ENCODE measurements around the gene SLC12A2. TPM values are rescaled to one million over a fixed set of nuclear protein-coding genes. Genes with fewer than 3 reads are reported as not detected.

The SLC12A2 gene
- total and polyA plus RNA-seq, 8 donors = 2.1 to 67.4 (median 10.1) TPM

- TF ChIP-seq, protein P1, sequence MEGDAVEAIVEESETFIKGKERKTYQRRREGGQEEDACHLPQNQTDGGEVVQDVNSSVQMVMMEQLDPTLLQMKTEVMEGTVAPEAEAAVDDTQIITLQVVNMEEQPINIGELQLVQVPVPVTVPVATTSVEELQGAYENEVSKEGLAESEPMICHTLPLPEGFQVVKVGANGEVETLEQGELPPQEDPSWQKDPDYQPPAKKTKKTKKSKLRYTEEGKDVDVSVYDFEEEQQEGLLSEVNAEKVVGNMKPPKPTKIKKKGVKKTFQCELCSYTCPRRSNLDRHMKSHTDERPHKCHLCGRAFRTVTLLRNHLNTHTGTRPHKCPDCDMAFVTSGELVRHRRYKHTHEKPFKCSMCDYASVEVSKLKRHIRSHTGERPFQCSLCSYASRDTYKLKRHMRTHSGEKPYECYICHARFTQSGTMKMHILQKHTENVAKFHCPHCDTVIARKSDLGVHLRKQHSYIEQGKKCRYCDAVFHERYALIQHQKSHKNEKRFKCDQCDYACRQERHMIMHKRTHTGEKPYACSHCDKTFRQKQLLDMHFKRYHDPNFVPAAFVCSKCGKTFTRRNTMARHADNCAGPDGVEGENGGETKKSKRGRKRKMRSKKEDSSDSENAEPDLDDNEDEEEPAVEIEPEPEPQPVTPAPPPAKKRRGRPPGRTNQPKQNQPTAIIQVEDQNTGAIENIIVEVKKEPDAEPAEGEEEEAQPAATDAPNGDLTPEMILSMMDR (IDR thresholded peaks at IDR 0.05) = no peak
- no peak for FAIRE-seq
- intact Hi-C loops (cut with DNase I) = no loop called here
- no peaks in the 10 kb centered on the region for H3K4me1 ChIP-seq
- no peaks in the 10 kb centered on the region for H3K36me3 ChIP-seq
- WGBS, 2 donors = 90 to 93% methylated on average over 4 of the region's 4 CpGs
- no peak for ATAC-seq
- no peak overlapping the region for H3K27ac ChIP-seq
- H3K27me3 ChIP-seq = no peaks in the 10 kb centered on the region
- peaks cover 0 to 11% (median 0%) of the 10 kb centered on the region in 4 donors for H3K9me3 ChIP-seq
- H3K4me3 ChIP-seq = no peak overlapping the region
- DNase-seq = no peak
These were observed 9.8 kb downstream of the SLC12A2 start for GRCh38 chr5:128093368-128093767.

- H3K4me1 ChIP-seq = no peaks in the 10 kb centered on the region
These were observed 13.7 kb downstream of the SLC12A2 start for GRCh38 chr5:128097224-128097623.

DNA sequence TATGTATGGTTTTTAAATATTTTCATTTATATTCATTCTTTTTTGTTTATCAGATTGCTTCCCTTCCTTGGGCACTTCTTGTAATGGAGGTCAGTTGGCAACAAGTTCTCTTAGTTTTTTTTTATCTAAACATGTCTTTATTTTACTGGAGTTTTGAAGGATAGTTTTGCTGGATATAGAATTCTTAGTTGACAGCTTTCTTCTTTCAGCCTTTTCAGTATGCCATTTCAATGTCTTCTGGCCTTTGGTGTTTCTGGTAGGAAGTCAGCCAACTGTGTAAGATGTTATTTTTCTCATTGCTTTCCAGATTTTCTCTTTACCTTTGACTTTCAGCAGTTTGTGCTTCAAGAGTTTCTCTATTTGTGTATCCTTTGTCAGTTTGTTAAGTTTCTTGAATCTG, 14.2 kb downstream of the SLC12A2 start:
- ATAC-seq = no peak
- intact Hi-C loops (cut with DNase I) = no loop called here

More at GRCh38 chr5:128097224-128097623, 13.7 kb downstream of the SLC12A2 start:
- ATAC-seq (no peak), FAIRE-seq (peak; percentile 63), DNase-seq (no peak)
- H3K4me3 ChIP-seq = no peak overlapping the region
- 91 to 93% methylated on average over 1 of the region's 1 CpG for WGBS, 2 donors
- H3K27ac ChIP-seq = no peak overlapping the region
- H3K27me3 ChIP-seq = no peaks in the 10 kb centered on the region
- TF ChIP-seq, protein P1 (IDR thresholded peaks at IDR 0.05) = no peak
- intact Hi-C loops (cut with DNase I) = no loop called here
- peaks cover 0 to 11% (median 0%) of the 10 kb centered on the region in 4 donors for H3K9me3 ChIP-seq
- H3K36me3 ChIP-seq = no peaks in the 10 kb centered on the region

GRCh38 chr5:128099944-128100343, 16.4 kb downstream of the SLC12A2 start:
- H3K4me3 ChIP-seq = no peak overlapping the region
- no peak for ATAC-seq
- TF ChIP-seq, protein P1 (IDR thresholded peaks at IDR 0.05) = no peak
- peaks cover 0 to 11% (median 0%) of the 10 kb centered on the region in 4 donors for H3K9me3 ChIP-seq
- 92% methylated on average over 5 of the region's 5 CpGs for WGBS, 2 donors
- H3K4me1 ChIP-seq = no peaks in the 10 kb centered on the region
- no peaks in the 10 kb centered on the region for H3K36me3 ChIP-seq
- DNase-seq = no peak
- intact Hi-C loops (cut with DNase I) = no loop called here
- H3K27me3 ChIP-seq = no peaks in the 10 kb centered on the region
- H3K27ac ChIP-seq = no peak overlapping the region
- FAIRE-seq = no peak

More for the DNA sequence above, 14.2 kb downstream of the SLC12A2 start:
- H3K27ac ChIP-seq = no peak overlapping the region
- FAIRE-seq = no peak
- TF ChIP-seq, protein P1 (IDR thresholded peaks at IDR 0.05) = no peak
- H3K27me3 ChIP-seq = no peaks in the 10 kb centered on the region
- DNase-seq = no peak
- H3K4me1 ChIP-seq = no peaks in the 10 kb centered on the region
- no peaks in the 10 kb centered on the region for H3K36me3 ChIP-seq
- H3K4me3 ChIP-seq = no peak overlapping the region
- peaks cover 0 to 11% (median 0%) of the 10 kb centered on the region in 4 donors for H3K9me3 ChIP-seq

DNA sequence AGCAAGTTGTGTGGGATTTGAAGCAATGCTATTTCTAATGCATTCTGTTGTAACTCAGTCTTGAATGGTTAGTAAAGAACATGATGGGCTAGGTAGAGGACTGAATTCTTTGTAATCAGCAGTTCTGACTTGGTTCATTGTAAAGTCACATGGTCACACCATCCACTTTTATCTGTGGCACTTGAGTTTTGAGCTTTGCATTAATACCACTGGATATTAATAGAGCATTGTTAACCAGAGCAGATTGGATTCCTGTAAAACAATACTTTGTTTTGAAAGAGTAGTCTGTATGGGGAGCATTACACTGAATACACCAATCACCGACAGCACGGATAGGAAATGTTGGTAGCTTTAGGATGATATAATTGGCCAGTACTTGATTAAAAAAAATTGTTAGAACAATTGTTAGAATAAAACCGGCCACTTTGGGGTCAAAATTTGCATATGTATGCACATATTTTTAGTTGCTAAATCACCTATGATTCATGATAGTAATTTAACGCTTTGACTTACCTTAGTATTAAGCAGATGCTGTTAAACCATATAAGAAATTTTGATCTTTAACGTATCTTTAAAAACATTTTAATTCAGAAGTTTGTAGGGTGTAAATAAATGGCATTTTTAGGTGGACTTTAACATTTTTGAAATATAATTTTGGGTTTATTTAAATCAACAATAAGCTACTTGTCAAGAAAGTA, 17.4 kb downstream of the SLC12A2 start:
- H3K36me3 ChIP-seq = no peaks in the 10 kb centered on the region
- DNase-seq (no peak), ATAC-seq (no peak), FAIRE-seq (peak; percentile 29)
- peaks cover 0 to 11% (median 0%) of the 10 kb centered on the region in 4 donors for H3K9me3 ChIP-seq
- 83 to 88% methylated on average over 5 of the region's 5 CpGs for WGBS, 2 donors
- H3K27me3 ChIP-seq = no peaks in the 10 kb centered on the region
- H3K4me3 ChIP-seq = no peak overlapping the region
- H3K27ac ChIP-seq = no peak overlapping the region
- H3K4me1 ChIP-seq = no peaks in the 10 kb centered on the region
- intact Hi-C loops (cut with DNase I) = no loop called here
- TF ChIP-seq, protein P1 (IDR thresholded peaks at IDR 0.05) = no peak

All from pancreas (tissue), 10 donors.